Measurements from ENCODE around the gene DNAJC18. TPM values are rescaled to one million over a fixed set of nuclear protein-coding genes. Genes with fewer than 3 reads are reported as not detected.

Gene DNAJC18
- total and polyA plus RNA-seq, 2 experiments from 2014 or later: 10.6 to 14.4 TPM

DNA sequence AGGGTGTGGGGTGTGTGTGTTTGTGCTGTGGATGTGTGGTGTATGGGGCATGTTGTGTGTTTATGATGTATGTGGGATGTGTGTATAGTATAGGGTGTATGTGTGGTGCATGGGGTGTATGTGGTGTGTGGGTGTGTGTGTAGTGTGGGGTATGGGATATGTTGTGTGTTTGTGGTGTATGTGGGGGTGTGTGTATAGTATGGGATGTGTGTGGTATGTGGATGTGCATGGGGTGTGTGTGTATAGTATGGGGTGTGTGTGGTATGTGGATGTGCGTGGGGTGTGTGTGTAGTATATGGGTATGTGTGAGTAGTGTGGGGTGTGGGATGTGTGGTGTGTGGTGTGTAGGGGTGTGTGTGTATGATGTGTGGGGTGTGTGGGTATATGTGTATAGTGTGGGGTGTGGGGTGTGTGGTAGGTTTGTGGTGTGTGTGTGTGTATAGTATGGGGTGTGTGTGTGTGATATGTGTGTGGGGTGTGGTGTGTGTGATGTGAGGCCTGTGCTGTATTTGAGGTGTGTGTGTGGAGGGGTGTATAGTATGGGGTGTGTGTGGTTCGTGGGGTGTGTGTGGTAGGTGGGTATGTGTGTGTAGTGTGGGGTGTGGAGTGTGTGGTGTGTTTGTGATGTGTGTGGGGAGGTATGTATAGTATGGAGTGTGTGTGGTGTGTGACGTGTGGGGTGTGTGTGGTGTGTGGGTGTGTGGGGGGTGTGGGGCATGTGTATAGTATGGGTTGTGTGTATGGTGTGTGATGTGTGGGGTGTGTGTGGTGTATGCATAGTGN lies 12.7 kb upstream of the DNAJC18 start:
- no peaks in the 10 kb centered on the region for H3K36me3 ChIP-seq (replicated peaks; ENCODE audit: insufficient read depth, low read depth)
- WGBS (ENCODE audit: low lambda C conversion rate, missing lambda C conversion rate): 80% methylated on average over 3 of the region's 3 CpGs
- H3K27ac ChIP-seq: no peak overlapping the region
- DNase-seq (ENCODE audit: low spot score): no peak
- TF ChIP-seq EZH2phosphoT487 (IDR thresholded peaks at IDR 0.05; ENCODE audit: low read depth, severe bottlenecking, unreplicated experiment) (no peak), EZH2 (IDR thresholded peaks at IDR 0.05; ENCODE audit: borderline replicate concordance) (no peak)
- TF ChIP-seq, protein P1, sequence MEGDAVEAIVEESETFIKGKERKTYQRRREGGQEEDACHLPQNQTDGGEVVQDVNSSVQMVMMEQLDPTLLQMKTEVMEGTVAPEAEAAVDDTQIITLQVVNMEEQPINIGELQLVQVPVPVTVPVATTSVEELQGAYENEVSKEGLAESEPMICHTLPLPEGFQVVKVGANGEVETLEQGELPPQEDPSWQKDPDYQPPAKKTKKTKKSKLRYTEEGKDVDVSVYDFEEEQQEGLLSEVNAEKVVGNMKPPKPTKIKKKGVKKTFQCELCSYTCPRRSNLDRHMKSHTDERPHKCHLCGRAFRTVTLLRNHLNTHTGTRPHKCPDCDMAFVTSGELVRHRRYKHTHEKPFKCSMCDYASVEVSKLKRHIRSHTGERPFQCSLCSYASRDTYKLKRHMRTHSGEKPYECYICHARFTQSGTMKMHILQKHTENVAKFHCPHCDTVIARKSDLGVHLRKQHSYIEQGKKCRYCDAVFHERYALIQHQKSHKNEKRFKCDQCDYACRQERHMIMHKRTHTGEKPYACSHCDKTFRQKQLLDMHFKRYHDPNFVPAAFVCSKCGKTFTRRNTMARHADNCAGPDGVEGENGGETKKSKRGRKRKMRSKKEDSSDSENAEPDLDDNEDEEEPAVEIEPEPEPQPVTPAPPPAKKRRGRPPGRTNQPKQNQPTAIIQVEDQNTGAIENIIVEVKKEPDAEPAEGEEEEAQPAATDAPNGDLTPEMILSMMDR (IDR thresholded peaks at IDR 0.05; ENCODE audit: poor library complexity): no peak
- no peak overlapping the region for H2AFZ ChIP-seq
- H4K20me1 ChIP-seq (ENCODE audit: insufficient read depth, poor library complexity, severe bottlenecking): no peaks in the 10 kb centered on the region
- no peaks in the 10 kb centered on the region for H3K27me3 ChIP-seq
- H3K4me1 ChIP-seq (ENCODE audit: insufficient read depth): no peaks in the 10 kb centered on the region
- H3K9me2 ChIP-seq (replicated peaks; ENCODE audit: insufficient read depth): no peaks in the 10 kb centered on the region
- no peak overlapping the region for H3K4me2 ChIP-seq
- no peak overlapping the region for H3K4me3 ChIP-seq
- no peaks in the 10 kb centered on the region for H3K9me3 ChIP-seq (ENCODE audit: low read depth)
- no peaks in the 10 kb centered on the region for H3K79me2 ChIP-seq

DNA sequence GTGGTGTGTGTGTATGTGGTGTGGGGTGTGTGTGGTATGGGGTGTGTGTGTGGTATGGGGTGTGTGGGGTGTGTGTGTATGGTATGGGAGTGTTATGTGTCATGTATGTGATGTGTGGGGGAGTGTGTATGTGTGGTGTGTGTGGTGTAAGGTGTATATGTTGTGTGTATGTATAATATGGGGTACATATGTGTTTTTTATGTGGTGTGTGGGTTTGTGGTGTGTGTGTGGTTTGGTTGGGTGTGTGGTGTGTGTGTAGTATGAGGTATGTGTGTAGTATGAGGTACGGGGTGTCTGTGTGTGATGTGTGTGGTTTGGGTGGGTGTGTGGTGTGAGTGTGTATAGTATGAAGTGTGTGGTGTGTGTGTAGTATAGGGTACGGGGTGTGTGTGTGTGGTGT lies 11.9 kb upstream of the DNAJC18 start:
- Histone ChIP-seq H3K4me1 (ENCODE audit: insufficient read depth) (no peaks in the 10 kb centered on the region), H3K4me3 (no peak overlapping the region), H3K4me2 (no peak overlapping the region), H2AFZ (no peak overlapping the region), H3K9me3 (ENCODE audit: low read depth) (no peaks in the 10 kb centered on the region), H3K79me2 (no peaks in the 10 kb centered on the region), H3K27me3 (no peaks in the 10 kb centered on the region), H4K20me1 (ENCODE audit: insufficient read depth, poor library complexity, severe bottlenecking) (no peaks in the 10 kb centered on the region), H3K36me3 (replicated peaks; ENCODE audit: insufficient read depth, low read depth) (no peaks in the 10 kb centered on the region), H3K27ac (no peak overlapping the region), H3K9me2 (replicated peaks; ENCODE audit: insufficient read depth) (no peaks in the 10 kb centered on the region)
- WGBS (ENCODE audit: low lambda C conversion rate, missing lambda C conversion rate): 92% methylated on average over 2 of the region's 2 CpGs
- DNase-seq (ENCODE audit: low spot score): no peak
- TF ChIP-seq, protein P1 (IDR thresholded peaks at IDR 0.05; ENCODE audit: poor library complexity): no peak
- TF ChIP-seq EZH2phosphoT487 (IDR thresholded peaks at IDR 0.05; ENCODE audit: low read depth, severe bottlenecking, unreplicated experiment) (no peak), EZH2 (IDR thresholded peaks at IDR 0.05; ENCODE audit: borderline replicate concordance) (no peak)

- no peak for TF ChIP-seq EZH2 (IDR thresholded peaks at IDR 0.05; ENCODE audit: borderline replicate concordance)
- TF ChIP-seq, protein P1 (IDR thresholded peaks at IDR 0.05; ENCODE audit: poor library complexity): no peak
- no peak for TF ChIP-seq EZH2phosphoT487 (IDR thresholded peaks at IDR 0.05; ENCODE audit: low read depth, severe bottlenecking, unreplicated experiment)
- WGBS (ENCODE audit: low lambda C conversion rate, missing lambda C conversion rate): 94% methylated on average over 5 of the region's 5 CpGs
These were observed 7.8 kb upstream of the DNAJC18 start for GRCh38 chr5:139446956-139447779.

More at GRCh38 chr5:139446956-139447779, 7.8 kb upstream of the DNAJC18 start:
- DNase-seq (ENCODE audit: low spot score): no peak
- Histone ChIP-seq H3K4me3 (no peak overlapping the region), H4K20me1 (ENCODE audit: insufficient read depth, poor library complexity, severe bottlenecking) (no peaks in the 10 kb centered on the region), H3K4me2 (no peak overlapping the region), H3K9me3 (ENCODE audit: low read depth) (no peaks in the 10 kb centered on the region), H3K27me3 (no peaks in the 10 kb centered on the region), H3K9me2 (replicated peaks; ENCODE audit: insufficient read depth) (no peaks in the 10 kb centered on the region), H3K27ac (no peak overlapping the region), H2AFZ (no peak overlapping the region), H3K79me2 (no peaks in the 10 kb centered on the region), H3K4me1 (ENCODE audit: insufficient read depth) (peaks cover 5% of the 10 kb centered on the region), H3K36me3 (replicated peaks; ENCODE audit: insufficient read depth, low read depth) (no peaks in the 10 kb centered on the region)

All from hepatocyte (in vitro differentiated cells).